Stimulated activated CD4-positive, alpha-beta T cell treated with anti-CD3 and anti-CD28 coated beads, TNF-alpha, amount 100 ng/mL, for 24 hours (primary cell): ENCODE data around the gene STX1A.

Experiments used
- DNase-seq, 3 experiments: peaks; one replicate each; pipeline ENCODE4 v3.0.0-alpha.2; 2020; ENCODE audit warnings: low read depth in 3 of 3

The STX1A gene

GRCh38 chr7:73707045-73707631, 12.3 kb downstream of the STX1A start:
- DNase-seq = no peak

GRCh38 chr7:73706126-73707044, 13.1 kb downstream of the STX1A start:
- peak in 1 of 3 experiments; percentile 52 for DNase-seq

GRCh38 chr7:73705551-73705920, 13.9 kb downstream of the STX1A start:
- DNase-seq = no peak

- no peak for DNase-seq
Observed at GRCh38 chr7:73704640-73705550, 14.6 kb downstream of the STX1A start.

DNA sequence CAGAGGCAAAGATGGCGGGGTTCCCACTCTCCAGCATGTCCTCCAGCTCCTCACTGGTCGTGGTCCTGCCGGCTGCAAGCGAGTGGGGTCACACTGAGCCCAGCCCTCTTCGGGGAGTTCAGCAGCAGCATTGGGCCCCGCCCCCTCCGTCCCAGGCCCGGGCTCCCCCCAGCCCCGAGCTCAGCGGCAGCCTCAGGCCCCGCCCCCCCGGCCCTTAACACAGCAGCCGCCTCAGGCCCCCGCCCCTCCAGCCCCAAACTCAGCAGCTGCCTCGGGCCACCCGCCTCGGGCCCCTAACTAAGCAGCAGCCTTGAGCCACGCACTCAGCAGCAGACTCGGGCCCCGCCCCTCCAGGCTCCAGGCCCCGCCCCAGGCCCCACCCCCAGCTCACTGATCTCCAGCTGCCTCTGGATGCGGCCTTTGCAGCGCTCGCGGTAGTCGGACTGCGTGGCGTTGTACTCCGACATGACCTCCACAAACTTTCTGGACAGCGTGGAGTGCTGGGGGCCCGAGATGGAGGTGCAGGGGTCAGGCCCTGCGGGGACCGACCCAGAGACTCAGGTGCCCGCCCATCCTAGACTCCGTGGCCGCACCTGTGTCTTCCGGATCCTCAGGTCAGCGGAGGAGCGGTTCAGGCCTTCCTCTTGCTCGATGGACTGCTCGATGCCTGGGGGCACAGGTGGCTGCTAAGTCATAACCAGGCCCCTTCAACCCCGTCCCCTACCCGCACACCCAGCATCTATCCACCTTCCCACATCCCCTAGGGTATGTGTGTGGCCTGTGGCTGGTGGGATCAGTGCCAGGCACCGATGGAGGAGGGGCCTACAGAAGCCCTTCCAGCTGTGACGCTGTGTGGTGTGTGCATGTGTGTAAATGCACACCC, 15.5 kb downstream of the STX1A start:
- DNase-seq = peak in 1 of 3 experiments; percentile 45

DNA sequence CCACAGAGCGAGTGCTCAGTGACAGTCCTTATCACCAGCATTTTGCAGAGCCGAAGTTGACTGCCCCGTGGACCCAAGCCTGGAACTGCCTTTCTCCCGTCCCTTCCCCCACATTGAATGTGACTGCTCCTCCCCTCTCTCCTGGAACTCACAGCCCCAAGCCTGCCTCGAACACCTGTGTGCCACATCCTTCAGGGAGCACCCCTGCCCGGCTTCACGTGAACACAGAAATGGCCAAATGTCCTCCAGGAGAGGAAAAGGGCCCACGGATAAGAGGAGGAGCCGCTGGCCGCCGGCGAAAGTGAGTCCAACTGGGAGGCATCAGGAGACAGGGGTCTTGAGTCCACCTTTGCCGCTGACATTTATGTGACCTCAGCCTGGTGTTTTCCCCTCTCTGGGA, 16.2 kb downstream of the STX1A start:
- DNase-seq = no peak

GRCh38 chr7:73702665-73703064, 16.8 kb downstream of the STX1A start:
- DNase-seq = no peak

DNA sequence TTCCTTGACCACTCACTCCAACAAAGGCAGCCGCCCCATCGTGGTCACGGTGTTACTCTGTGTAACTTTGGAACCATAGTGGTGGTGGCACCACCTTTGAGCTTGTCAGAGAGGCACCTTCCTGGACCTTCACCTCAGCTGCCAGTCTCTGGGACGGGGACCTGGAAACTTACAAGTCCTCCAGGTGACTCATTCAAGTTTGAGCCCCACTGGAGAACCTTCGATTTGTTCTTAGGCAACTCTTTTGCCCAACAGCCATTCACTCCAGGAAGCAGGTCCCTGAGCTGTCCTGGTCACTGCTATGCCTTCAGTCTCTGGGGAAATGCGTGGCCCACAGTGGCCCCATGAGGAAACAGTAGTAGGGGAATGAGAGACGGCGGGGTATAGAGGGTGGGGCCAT, 17.2 kb downstream of the STX1A start:
- DNase-seq = no peak

DNA sequence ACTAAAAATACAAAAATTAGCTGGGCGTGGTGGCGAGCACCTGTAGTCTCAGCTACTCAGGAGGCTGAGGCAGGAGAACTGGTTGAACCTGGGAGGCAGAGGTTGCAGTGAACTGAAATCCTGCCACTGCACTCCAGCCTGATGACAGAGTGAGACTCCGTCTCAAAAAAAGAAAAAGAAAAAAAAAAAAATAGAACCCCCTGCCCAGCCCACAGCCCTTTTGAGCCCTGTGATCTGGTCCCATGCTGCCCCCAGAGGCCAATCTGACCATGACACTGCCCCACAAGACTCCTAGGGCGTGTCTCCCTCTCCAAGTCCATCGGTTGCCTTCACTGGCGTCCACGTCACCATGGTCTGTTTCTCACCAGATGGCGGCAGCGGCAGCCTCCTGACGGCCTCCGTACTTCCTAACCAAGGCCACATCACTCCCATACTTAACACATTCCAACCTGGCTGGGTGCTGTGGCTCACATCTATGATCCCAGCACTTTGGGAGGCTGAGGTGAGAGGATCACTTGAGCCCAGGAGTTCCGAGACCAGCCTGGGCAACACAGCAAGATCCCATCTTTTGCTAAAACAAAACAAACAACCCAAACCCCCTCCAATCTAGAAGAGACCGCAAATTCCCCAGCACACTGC, 18.0 kb downstream of the STX1A start:
- DNase-seq = peak in 1 of 3 experiments; percentile 30

GRCh38 chr7:73700581-73701134, 18.8 kb downstream of the STX1A start:
- DNase-seq = no peak

- DNase-seq = no peak
Observed at GRCh38 chr7:73700069-73700423, 19.4 kb downstream of the STX1A start.

- no peak for DNase-seq
Observed at GRCh38 chr7:73699370-73700068, 19.9 kb downstream of the STX1A start.

DNA sequence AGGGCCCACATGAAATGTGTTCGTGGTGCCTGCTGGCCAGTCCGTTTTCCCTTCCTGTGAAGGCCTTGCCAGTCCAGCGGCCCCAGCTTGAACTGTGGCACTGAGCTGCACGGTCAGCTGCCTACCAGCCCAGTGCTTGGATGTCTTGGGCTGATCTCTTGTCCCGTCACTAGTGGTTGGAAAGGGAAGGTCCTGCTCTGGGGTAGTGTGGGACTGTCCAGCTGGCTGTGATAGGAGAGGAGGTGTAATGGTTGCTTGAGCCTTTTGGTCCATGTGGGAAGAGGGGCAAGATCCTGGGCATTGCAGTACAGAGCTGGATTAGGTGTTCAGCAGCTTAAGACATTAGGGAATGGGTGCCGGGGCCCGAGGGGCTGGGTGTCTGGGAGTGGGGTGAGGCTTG, 21.1 kb downstream of the STX1A start:
- no peak for DNase-seq

DNA sequence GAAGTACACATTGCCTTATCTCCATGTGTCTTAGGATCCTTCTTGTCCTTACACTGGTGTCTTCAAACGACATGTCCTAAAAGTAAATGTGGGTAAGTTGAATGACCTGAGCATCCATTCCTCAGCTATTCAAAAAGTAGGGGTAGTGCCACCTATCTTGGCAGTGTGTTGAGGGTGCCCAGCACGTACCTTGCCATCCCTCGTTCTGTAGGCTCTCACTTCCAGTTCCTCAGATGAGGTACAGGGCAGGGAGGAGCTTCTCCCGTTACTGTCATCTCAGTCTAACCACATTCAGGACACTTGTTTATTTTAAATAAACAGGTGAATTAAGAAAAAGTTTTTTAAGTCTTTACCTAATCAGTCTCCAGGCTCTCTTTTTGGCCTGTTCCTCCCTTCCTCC, 23.1 kb downstream of the STX1A start:
- no peak for DNase-seq

DNA sequence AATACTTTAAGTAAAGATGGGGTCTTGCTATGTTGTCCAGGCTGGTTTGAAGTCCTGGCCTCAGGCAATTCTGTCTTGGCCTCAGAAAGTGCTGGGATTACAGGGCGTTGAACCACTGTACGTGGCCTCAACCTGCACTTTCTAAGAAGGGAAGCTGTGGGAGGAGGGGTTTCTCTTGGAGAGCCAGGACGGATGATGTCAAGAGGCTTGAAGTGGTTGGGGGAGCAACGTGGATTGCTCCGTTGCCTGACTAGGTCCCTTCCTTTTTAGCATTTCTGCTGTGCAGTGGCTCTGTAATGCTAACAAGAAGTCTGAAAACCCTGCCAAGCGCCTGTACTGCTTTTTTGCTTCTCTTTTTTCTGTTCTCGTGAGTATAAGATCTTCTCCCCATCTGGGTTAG, 28.8 kb downstream of the STX1A start:
- no peak for DNase-seq

DNA sequence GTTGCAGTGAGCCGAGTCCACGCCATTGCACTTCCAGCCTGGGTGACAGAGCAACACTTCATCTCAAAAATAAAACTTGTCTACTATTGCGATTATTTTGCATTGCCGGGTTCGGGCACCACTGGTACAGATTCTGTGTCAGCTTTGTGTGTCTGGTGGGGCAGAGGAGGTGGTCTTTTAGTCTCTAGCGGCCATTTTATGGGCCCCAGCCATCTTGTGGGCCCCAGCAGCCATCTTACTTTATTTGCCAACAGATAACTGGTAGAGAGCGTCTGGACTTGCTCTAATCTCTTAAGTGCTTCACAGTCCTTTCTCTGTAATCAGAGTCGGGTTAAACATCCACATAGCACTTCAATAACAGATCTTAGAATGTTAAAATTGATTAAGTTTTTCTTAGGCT, 31.2 kb downstream of the STX1A start:
- DNase-seq = no peak

DNA sequence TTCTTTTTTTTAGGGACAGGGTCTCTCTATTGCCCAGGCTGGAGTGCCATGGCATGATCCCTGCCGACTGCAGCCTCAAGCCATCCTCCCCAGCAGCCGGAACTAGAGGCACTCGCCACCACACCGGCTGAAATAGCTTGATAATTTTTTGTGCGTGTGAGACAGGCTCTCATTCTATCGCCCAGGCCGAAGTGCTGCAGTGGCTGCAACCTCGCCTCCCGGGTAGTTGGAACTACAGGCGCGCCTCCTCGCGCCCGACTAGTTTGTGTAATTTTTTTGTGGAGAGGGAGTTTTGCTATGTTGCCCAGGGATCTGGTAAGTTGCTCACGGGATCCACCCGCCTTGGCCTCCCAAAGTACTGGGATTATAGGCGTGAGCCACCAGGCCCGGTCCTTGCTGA, 34.2 kb downstream of the STX1A start:
- DNase-seq = no peak

DNA sequence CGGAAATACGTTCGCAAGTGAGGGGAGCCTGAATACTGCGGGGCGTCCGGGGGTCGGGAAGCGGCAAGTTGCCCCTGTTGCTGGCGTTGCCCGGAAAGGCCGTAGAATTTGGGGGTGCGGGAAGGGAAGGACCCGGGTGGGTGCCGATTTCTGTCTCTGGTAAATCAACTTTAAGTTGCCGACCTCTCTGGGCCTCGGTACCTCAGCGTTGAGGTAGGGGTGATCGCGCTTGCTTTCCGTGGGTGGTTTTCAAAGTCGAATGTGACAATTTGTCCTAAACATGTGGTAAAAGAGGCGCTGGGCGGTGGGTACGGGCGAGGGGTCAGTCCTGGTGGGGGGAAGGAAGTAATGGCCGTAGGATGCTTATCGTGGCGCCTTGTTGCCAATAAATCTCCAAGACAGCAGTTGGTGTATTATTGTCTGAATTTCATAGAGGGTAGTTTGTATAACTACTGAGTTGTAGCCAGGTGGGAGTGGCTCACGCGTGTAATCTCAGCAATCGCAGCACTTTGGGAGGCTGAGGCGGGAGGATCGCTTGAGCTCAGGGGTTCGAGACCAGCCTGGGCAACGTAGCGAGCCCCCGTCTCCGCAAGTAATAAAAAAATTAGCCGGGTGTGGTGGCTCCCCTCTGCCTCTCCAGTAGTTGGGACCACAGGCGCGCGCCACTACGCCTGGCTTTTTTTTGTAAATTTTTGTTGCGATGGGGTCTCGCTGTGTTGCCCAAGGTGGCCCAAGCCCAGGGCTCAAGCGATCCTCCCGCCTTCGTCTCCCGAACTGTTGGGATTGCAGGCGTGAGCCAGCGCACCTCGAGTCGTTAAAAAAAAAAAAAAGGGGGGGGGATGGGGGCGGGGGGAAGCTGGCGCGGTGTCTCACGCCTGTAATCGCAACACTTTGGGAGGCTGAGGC, 35.4 kb downstream of the STX1A start:
- DNase-seq = no peak
